Neural progenitor cell (in vitro differentiated cells): ENCODE data around the gene TWF2.

Experiments
- EZH2phosphoT487 ChIP-seq: fragments of 200-600 bp; sonication (generic); IDR thresholded peaks from 2 replicates; pipeline ENCODE4 v1.6.1; 2017; ENCODE audit warnings: antibody characterized with exemption
- TF ChIP-seq, protein P1 (sequence below): fragments of 200-600 bp; sonication (generic); IDR thresholded peaks from 2 replicates; pipeline ENCODE4 v1.5.1; 2017; ENCODE audit warnings: antibody characterized with exemption, mild to moderate bottlenecking

DNA sequence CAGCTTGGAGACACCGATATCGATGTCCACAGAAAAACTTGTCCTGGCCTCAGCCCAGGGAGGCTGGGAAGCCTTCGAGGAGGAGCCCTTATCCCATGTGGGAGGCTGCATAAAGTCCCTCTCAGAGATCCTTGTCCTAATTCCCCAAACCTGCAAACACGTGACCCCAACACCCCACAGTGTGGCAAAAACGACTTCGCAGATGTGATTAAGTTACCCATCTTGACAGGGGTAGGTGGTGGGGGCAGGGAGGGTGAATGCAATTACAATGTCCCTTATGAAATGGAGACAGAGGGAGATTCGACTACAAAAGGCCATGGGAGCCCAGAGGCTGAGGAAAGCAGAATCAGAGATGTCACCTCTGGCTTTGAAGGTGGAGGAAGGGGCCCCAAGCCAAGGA lies 11.2 kb downstream of the TWF2 start:
- TF ChIP-seq, protein P1, sequence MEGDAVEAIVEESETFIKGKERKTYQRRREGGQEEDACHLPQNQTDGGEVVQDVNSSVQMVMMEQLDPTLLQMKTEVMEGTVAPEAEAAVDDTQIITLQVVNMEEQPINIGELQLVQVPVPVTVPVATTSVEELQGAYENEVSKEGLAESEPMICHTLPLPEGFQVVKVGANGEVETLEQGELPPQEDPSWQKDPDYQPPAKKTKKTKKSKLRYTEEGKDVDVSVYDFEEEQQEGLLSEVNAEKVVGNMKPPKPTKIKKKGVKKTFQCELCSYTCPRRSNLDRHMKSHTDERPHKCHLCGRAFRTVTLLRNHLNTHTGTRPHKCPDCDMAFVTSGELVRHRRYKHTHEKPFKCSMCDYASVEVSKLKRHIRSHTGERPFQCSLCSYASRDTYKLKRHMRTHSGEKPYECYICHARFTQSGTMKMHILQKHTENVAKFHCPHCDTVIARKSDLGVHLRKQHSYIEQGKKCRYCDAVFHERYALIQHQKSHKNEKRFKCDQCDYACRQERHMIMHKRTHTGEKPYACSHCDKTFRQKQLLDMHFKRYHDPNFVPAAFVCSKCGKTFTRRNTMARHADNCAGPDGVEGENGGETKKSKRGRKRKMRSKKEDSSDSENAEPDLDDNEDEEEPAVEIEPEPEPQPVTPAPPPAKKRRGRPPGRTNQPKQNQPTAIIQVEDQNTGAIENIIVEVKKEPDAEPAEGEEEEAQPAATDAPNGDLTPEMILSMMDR, result no peak
- TF ChIP-seq EZH2phosphoT487, result no peak
